Stimulated activated CD4-positive, alpha-beta T cell treated with anti-CD3 and anti-CD28 coated beads, TNF-alpha, amount 100 ng/mL, for 48 hours (primary cell): Measurements from ENCODE around the gene EHBP1L1.

Source experiments
- DNase-seq, 3 donors: peaks; one replicate each; pipeline ENCODE4 v3.0.0-alpha.2; 2020; ENCODE audit warnings: low read depth in 3 of 3

EHBP1L1 gene

DNA sequence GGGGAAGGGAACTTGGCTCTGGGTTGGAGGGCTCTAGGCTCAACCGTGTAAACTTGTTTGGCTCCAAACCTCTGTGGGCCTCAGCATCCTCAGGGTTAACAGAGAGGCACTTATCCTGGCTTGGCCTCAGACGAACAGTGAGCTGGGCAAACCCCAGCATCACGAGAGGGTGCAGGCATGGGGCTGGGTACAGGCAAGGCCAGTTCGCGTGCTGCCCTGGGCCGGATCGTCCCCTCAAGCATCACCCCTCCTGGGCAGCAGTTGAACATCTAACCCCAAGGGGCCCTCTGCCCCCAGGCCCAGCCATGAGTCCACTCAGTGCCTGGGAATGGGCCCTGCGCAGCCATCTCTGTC, 1.9 kb downstream of the EHBP1L1 start:
- no peak for DNase-seq

GRCh38 chr11:65578134-65578533, 2.3 kb downstream of the EHBP1L1 start:
- no peak for DNase-seq

DNA sequence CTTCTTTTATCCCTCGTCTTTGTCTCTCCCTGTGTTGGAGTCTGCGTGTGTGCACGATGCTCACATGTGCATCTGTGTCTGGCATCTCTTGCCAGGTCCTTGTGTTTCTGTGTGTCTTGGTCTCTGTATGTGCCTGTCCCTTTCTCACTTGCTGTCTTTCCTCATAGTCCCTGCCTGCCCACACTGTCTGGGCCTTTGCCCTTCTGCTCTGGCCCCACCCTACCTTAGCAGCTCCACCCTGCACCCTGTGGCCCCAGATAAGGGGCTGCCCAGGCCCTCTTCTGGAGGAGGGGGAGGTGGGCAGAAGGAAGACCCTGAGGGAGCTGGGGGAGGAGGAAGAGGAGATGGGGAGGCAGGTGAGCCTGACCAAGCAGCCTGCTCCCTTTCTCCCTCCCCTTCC, 2.8 kb downstream of the EHBP1L1 start:
- no peak for DNase-seq

- DNase-seq = no peak
These were observed 3.4 kb downstream of the EHBP1L1 start for GRCh38 chr11:65579291-65579690.

- DNase-seq = no peak
These were observed 4.3 kb downstream of the EHBP1L1 start for GRCh38 chr11:65580031-65580692.

DNA sequence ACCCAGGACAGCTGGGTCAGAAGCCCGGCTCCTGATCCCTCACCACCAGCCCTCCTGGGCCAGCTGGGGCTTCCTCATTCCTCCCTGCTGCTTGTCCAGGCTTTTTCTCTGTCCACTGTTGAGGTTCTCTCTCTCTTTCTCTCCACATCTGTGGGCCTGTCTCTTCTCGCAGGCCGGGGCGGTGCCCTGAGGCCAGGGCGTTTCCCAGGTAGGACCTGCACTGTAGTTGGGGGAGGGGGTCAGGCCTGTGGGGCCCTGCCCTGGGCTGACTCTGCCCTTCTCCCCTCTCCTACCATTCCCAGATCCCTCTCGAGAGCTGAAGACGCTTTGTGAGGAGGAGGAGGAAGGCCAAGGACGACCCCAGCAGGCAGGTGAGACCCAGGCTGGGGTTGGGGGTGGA, 4.9 kb downstream of the EHBP1L1 start:
- DNase-seq = no peak

DNA sequence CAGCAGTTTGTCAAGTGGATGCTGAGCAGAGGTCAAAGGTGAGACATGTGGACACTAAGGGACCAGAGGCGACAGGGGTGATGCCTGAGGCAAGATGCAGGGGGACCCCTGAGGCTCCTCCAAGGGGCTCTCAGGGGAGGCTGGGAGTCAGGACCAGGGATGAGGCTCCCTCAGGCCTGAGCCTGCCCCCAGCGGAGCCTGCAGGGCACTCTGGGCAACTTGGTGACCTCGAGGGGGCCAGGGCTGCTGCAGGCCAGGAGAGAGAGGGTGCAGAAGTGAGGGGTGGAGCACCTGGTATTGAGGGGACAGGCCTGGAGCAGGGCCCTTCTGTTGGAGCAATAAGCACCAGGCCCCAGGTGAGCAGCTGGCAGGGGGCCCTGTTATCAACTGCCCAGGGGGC, 6.1 kb downstream of the EHBP1L1 start:
- DNase-seq = no peak

GRCh38 chr11:65583589-65583988, 7.7 kb downstream of the EHBP1L1 start:
- no peak for DNase-seq

- no peak for DNase-seq
These were observed 8.3 kb downstream of the EHBP1L1 start for GRCh38 chr11:65584106-65584505.

DNA sequence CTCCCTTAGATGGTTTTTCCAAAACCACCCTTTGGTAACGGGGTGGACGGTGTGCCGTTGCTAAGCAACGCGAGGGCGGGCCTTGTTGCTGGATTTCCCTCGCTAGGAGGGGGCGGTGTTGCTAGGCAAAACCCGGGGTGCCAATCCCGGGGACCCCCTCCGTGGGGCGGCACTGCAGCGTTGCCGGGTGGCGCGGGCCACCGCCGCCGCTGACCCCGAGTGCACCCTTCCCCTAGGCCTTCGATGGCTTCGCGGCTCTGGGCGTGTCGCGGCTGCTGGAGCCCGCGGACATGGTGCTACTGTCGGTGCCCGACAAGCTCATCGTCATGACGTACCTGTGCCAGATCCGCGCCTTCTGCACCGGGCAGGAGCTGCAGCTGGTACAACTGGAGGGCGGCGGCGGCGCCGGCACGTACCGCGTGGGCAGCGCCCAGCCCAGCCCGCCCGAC, 8.9 kb downstream of the EHBP1L1 start:
- no peak for DNase-seq

- DNase-seq = no peak
These were observed 9.8 kb downstream of the EHBP1L1 start for GRCh38 chr11:65585396-65586246.

GRCh38 chr11:65586247-65586630, 10.4 kb downstream of the EHBP1L1 start:
- DNase-seq = no peak

DNA sequence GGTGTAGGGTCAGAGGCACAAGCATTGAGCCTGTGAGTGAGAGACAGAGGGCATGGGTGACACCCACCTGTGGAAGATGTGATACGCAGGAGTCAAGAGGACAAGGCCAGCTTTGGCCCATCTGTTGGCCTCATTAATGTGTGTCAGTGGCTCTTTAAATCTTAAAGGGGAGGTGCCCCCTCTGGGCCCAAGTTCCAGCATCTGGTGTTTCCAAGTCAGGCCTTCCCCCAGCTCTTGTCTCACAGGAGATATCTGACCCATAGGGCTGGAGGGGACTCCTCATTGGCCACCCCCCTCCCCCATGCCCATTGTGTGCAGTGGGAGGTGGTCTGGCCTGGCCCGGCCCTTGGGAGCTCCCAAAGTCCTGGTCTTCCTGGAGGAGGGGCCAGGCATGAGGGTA, 10.8 kb downstream of the EHBP1L1 start:
- no peak for DNase-seq

DNA sequence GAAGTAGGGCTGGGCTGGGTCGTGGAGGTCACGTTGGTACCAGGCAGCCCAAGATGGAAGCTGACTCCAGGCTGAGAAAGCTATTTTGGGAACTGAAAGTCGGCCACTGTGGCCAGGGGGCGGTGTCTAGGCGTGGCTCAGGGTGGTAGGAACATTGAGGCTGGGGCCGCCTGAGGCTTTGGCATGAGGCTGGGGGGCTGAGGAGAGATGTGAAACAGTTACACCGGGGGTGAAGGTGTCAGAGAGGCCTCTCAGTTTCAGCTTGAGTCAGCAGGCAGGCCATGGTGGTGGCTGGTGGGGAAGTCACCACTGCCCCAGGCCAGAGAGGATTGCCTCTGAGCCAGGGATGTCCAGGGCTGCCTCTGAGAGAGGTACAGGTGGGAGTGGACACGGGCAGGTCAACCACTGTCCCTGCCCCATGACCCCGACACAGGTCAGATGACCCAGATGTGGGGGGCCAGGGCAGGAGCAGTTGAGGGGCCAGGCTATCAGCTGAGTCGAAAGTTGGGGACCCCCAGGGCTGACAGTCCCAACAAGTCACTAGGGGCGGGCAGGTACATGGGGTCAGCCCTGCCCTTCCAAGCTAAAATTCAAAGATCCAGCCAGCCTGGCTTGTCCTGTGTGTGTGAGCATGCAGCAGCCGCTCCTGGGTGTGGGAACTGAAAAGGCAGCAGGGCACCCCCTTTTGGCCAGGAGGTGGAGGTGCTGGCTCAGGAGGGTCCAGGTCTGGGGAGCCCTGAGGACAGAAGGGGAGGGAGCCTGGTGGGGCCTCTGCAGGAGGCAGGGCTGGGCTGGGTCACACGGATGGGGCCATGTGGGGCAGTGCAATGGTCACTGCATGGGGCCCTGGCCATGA, 12.6 kb downstream of the EHBP1L1 start:
- peak; percentile 62 to 71 (median 70) for DNase-seq

- no peak for DNase-seq
These were observed 13.8 kb downstream of the EHBP1L1 start for GRCh38 chr11:65589444-65590239.

GRCh38 chr11:65590240-65590738, 14.4 kb downstream of the EHBP1L1 start:
- no peak for DNase-seq

DNA sequence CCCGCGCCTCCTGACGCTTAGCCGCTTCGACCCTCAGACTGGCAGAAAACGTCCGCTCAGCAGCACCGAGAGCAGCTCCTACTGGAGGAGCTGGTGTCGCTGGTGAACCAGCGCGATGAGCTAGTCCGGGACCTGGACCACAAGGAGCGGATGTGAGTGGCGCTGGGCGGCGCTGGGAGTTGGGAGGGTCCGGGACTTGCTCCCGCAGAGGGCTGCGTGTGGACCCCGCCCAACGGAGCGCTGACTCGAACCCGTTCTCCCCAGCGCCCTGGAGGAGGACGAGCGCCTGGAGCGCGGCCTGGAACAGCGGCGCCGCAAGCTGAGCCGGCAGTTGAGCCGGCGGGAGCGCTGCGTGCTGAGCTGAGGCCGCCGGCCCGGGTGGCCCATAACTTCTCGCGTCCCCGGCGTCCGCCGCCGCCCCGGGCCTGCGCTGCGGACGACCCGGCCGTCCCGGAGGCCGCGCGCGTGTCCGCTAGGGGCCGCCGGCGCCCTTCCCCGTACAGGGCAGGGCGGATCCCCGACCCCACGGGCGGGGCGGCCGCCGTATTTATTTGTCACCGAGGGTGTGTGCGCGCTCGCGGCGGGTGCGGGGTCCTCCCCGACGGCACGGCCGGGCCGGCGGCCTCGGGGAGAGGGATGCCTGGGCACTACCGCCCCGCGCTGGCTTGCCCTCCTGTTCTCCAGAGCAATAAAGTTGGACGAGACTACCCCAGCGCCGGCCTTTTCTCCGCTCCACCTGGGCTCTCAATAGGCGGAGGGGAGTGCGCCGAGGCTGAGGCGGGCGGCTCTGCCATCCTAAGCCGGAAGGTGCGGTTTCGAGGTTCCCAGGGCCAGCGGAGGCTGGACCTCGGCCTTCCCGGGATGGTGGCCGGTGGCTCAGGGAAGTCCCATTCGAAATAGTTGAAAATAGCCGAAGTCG, 16.3 kb downstream of the EHBP1L1 start:
- no peak for DNase-seq

GRCh38 chr11:65592858-65593517, 17.1 kb downstream of the EHBP1L1 start:
- DNase-seq = no peak

DNA sequence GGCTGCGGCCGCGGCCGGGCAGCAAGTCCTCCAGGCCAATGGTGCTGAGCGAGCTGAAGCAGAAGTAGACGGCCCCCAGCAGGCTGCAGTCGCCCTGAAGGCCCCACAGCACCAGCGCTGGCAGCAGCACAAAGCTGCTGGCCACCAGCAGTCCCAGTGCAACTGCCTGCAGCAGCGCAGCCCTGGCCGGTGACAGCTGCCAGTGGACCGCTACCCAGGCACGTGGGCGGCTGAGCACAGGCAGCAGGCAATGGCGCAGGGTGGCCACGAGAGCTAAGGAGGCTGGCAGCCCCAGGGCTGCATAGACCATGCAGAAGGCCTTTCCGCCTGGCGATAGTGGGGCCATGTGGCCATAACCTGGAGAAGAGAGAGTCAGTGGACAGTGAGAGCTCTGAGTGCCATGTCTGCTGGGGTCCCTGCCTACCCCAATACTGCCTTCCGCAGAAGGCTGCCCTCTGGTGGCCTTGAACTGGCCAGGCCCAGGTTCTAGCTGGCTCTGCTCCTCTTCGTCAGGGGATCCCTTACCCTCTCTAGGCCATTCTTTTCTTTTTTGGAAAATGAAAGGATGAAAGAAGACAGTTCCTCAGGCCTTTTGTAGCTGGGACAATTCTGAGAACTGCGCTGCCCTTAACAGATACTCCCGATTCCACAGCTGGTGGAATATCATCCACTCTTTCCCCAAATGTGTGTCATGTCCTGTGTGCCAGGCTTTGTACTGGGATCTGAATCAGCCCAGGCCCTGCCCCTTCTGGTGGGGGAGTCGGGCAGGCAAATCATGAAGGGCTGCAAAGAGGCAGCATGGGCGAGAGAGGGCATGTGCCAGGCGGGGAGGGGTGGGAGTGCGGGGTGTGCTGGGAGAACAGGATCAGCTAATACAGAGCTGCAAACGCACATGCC, 17.9 kb downstream of the EHBP1L1 start:
- peak in 1 of 3 donors; percentile 53 for DNase-seq
